Astrocyte of the cerebellum (primary cell): Measurements from ENCODE around the gene HCN4.

Experiments
- DNase-seq: peaks from one replicate; pipeline ENCODE4 v3.0.0-alpha.2; 2011; ENCODE audit warnings: low read depth
- H3K4me3 ChIP-seq: 2 replicates; pipeline ENCODE4 v1.5.1; 2011; ENCODE audit warnings: mild to moderate bottlenecking, low read depth, low read length, moderate library complexity
- CTCF ChIP-seq: IDR thresholded peaks from 2 replicates; pipeline ENCODE4 v1.5.1; 2012; ENCODE audit warnings: low read length, low read depth, moderate library complexity, mild to moderate bottlenecking; ENCODE audit errors: missing control alignments
- in situ Hi-C: cut with HindIII; loops from 2 replicates; pipeline ENCODE4 v1.10.0; 2017; ENCODE audit warnings: low sequenced_read_pairs

HCN4 gene

GRCh38 chr15:73340502-73341192, 28.1 kb downstream of the HCN4 start:
- H3K4me3 ChIP-seq = no peak overlapping the region
- no peak for TF ChIP-seq CTCF
- in situ Hi-C loops = no loop called here
- DNase-seq = no peak

- no peak for TF ChIP-seq CTCF
- in situ Hi-C loops = no loop called here
- no peak for DNase-seq
- H3K4me3 ChIP-seq = no peak overlapping the region
Measured at GRCh38 chr15:73338606-73339374, 30.0 kb downstream of the HCN4 start.

GRCh38 chr15:73338058-73338457, 30.7 kb downstream of the HCN4 start:
- TF ChIP-seq CTCF = no peak
- H3K4me3 ChIP-seq = no peak overlapping the region
- no peak for DNase-seq
- in situ Hi-C loops = no loop called here

- in situ Hi-C loops = no loop called here
- H3K4me3 ChIP-seq = no peak overlapping the region
- DNase-seq = no peak
- TF ChIP-seq CTCF = no peak
Measured at GRCh38 chr15:73337187-73337586, 31.6 kb downstream of the HCN4 start.

GRCh38 chr15:73336756-73337155, 32.0 kb downstream of the HCN4 start:
- TF ChIP-seq CTCF = no peak
- H3K4me3 ChIP-seq = no peak overlapping the region
- DNase-seq = no peak
- in situ Hi-C loops = no loop called here

- TF ChIP-seq CTCF = no peak
- in situ Hi-C loops = no loop called here
- no peak overlapping the region for H3K4me3 ChIP-seq
- no peak for DNase-seq
Measured at GRCh38 chr15:73335471-73335870, 33.3 kb downstream of the HCN4 start.
